Measurements from ENCODE around the gene RHEX.

Gene RHEX

GRCh38 chr1:206101351-206102045 lies 48.5 kb downstream of the RHEX start:
- H3K27me3 ChIP-seq (ENCODE audit: low read depth, low read length) = no peaks in the 10 kb centered on the region

GRCh38 chr1:206102292-206102936 lies 49.4 kb downstream of the RHEX start:
- Histone ChIP-seq H3K9me3 (ENCODE audit: control insufficient read depth in 1 of 2, low read length in 2 of 2) (no peaks in the 10 kb centered on the region), H3K4me3 (ENCODE audit: low read depth in 1 of 2, low read length in 2 of 2) (no peak overlapping the region), H3K36me3 (ENCODE audit: control insufficient read depth in 1 of 2, insufficient read depth in 2 of 2, low read length in 2 of 2) (no peaks in the 10 kb centered on the region), H3K27me3 (ENCODE audit: low read depth, low read length) (no peaks in the 10 kb centered on the region), H3K27ac (ENCODE audit: low read length) (no peak overlapping the region), H3K4me1 (ENCODE audit: control insufficient read depth in 1 of 2, insufficient read depth in 2 of 2, low read length in 2 of 2) (no peaks in the 10 kb centered on the region)

More at GRCh38 chr1:206101351-206102045, 48.5 kb downstream of the RHEX start:
- Histone ChIP-seq H3K4me1 (ENCODE audit: control insufficient read depth in 1 of 2, insufficient read depth in 2 of 2, low read length in 2 of 2) (no peaks in the 10 kb centered on the region), H3K36me3 (ENCODE audit: control insufficient read depth in 1 of 2, insufficient read depth in 2 of 2, low read length in 2 of 2) (no peaks in the 10 kb centered on the region), H3K4me3 (ENCODE audit: low read depth in 1 of 2, low read length in 2 of 2) (no peak overlapping the region), H3K9me3 (ENCODE audit: control insufficient read depth in 1 of 2, low read length in 2 of 2) (no peaks in the 10 kb centered on the region), H3K27ac (ENCODE audit: low read length) (no peak overlapping the region)

- Histone ChIP-seq H3K4me3 (ENCODE audit: low read depth in 1 of 2, low read length in 2 of 2) (no peak overlapping the region), H3K27me3 (ENCODE audit: low read depth, low read length) (no peaks in the 10 kb centered on the region), H3K27ac (ENCODE audit: low read length) (no peak overlapping the region), H3K36me3 (ENCODE audit: control insufficient read depth in 1 of 2, insufficient read depth in 2 of 2, low read length in 2 of 2) (no peaks in the 10 kb centered on the region), H3K4me1 (ENCODE audit: control insufficient read depth in 1 of 2, insufficient read depth in 2 of 2, low read length in 2 of 2) (no peaks in the 10 kb centered on the region), H3K9me3 (ENCODE audit: control insufficient read depth in 1 of 2, low read length in 2 of 2) (no peaks in the 10 kb centered on the region)
These were observed 51.0 kb downstream of the RHEX start for GRCh38 chr1:206103979-206104378.

GRCh38 chr1:206105464-206105995 lies 52.6 kb downstream of the RHEX start:
- Histone ChIP-seq H3K36me3 (ENCODE audit: control insufficient read depth in 1 of 2, insufficient read depth in 2 of 2, low read length in 2 of 2) (no peaks in the 10 kb centered on the region), H3K4me3 (ENCODE audit: low read depth in 1 of 2, low read length in 2 of 2) (no peak overlapping the region), H3K9me3 (ENCODE audit: control insufficient read depth in 1 of 2, low read length in 2 of 2) (no peaks in the 10 kb centered on the region), H3K27ac (ENCODE audit: low read length) (no peak overlapping the region), H3K4me1 (ENCODE audit: control insufficient read depth in 1 of 2, insufficient read depth in 2 of 2, low read length in 2 of 2) (no peaks in the 10 kb centered on the region), H3K27me3 (ENCODE audit: low read depth, low read length) (no peaks in the 10 kb centered on the region)

- no peaks in the 10 kb centered on the region for H3K36me3 ChIP-seq (ENCODE audit: control insufficient read depth in 1 of 2, insufficient read depth in 2 of 2, low read length in 2 of 2)
- H3K27ac ChIP-seq (ENCODE audit: low read length) = no peak overlapping the region
- no peaks in the 10 kb centered on the region for H3K9me3 ChIP-seq (ENCODE audit: control insufficient read depth in 1 of 2, low read length in 2 of 2)
- H3K27me3 ChIP-seq (ENCODE audit: low read depth, low read length) = no peaks in the 10 kb centered on the region
- no peak overlapping the region for H3K4me3 ChIP-seq (ENCODE audit: low read depth in 1 of 2, low read length in 2 of 2)
- no peaks in the 10 kb centered on the region for H3K4me1 ChIP-seq (ENCODE audit: control insufficient read depth in 1 of 2, insufficient read depth in 2 of 2, low read length in 2 of 2)
These were observed 53.6 kb downstream of the RHEX start for GRCh38 chr1:206106328-206107167.

- Histone ChIP-seq H3K36me3 (ENCODE audit: control insufficient read depth in 1 of 2, insufficient read depth in 2 of 2, low read length in 2 of 2) (no peaks in the 10 kb centered on the region), H3K4me3 (ENCODE audit: low read depth in 1 of 2, low read length in 2 of 2) (no peak overlapping the region), H3K27me3 (ENCODE audit: low read depth, low read length) (no peaks in the 10 kb centered on the region), H3K27ac (ENCODE audit: low read length) (no peak overlapping the region), H3K9me3 (ENCODE audit: control insufficient read depth in 1 of 2, low read length in 2 of 2) (no peaks in the 10 kb centered on the region), H3K4me1 (ENCODE audit: control insufficient read depth in 1 of 2, insufficient read depth in 2 of 2, low read length in 2 of 2) (no peaks in the 10 kb centered on the region)
These were observed 54.2 kb downstream of the RHEX start for GRCh38 chr1:206107168-206107544.

GRCh38 chr1:206108635-206109034 lies 55.7 kb downstream of the RHEX start:
- H3K27ac ChIP-seq (ENCODE audit: low read length) = no peak overlapping the region
- H3K36me3 ChIP-seq (ENCODE audit: control insufficient read depth in 1 of 2, insufficient read depth in 2 of 2, low read length in 2 of 2) = no peaks in the 10 kb centered on the region
- H3K27me3 ChIP-seq (ENCODE audit: low read depth, low read length) = no peaks in the 10 kb centered on the region
- no peaks in the 10 kb centered on the region for H3K9me3 ChIP-seq (ENCODE audit: control insufficient read depth in 1 of 2, low read length in 2 of 2)
- H3K4me3 ChIP-seq (ENCODE audit: low read depth in 1 of 2, low read length in 2 of 2) = no peak overlapping the region
- H3K4me1 ChIP-seq (ENCODE audit: control insufficient read depth in 1 of 2, insufficient read depth in 2 of 2, low read length in 2 of 2) = no peaks in the 10 kb centered on the region

GRCh38 chr1:206109718-206110117 lies 56.7 kb downstream of the RHEX start:
- no peaks in the 10 kb centered on the region for H3K9me3 ChIP-seq (ENCODE audit: control insufficient read depth in 1 of 2, low read length in 2 of 2)
- no peaks in the 10 kb centered on the region for H3K4me1 ChIP-seq (ENCODE audit: control insufficient read depth in 1 of 2, insufficient read depth in 2 of 2, low read length in 2 of 2)
- no peaks in the 10 kb centered on the region for H3K36me3 ChIP-seq (ENCODE audit: control insufficient read depth in 1 of 2, insufficient read depth in 2 of 2, low read length in 2 of 2)
- H3K27me3 ChIP-seq (ENCODE audit: low read depth, low read length) = no peaks in the 10 kb centered on the region
- H3K27ac ChIP-seq (ENCODE audit: low read length) = no peak overlapping the region
- H3K4me3 ChIP-seq (ENCODE audit: low read depth in 1 of 2, low read length in 2 of 2) = no peak overlapping the region

- Histone ChIP-seq H3K27me3 (ENCODE audit: low read depth, low read length) (no peaks in the 10 kb centered on the region), H3K4me1 (ENCODE audit: control insufficient read depth in 1 of 2, insufficient read depth in 2 of 2, low read length in 2 of 2) (no peaks in the 10 kb centered on the region), H3K9me3 (ENCODE audit: control insufficient read depth in 1 of 2, low read length in 2 of 2) (no peaks in the 10 kb centered on the region), H3K4me3 (ENCODE audit: low read depth in 1 of 2, low read length in 2 of 2) (no peak overlapping the region), H3K36me3 (ENCODE audit: control insufficient read depth in 1 of 2, insufficient read depth in 2 of 2, low read length in 2 of 2) (no peaks in the 10 kb centered on the region), H3K27ac (ENCODE audit: low read length) (no peak overlapping the region)
These were observed 57.2 kb downstream of the RHEX start for GRCh38 chr1:206110161-206110560.

- Histone ChIP-seq H3K36me3 (ENCODE audit: control insufficient read depth in 1 of 2, insufficient read depth in 2 of 2, low read length in 2 of 2) (no peaks in the 10 kb centered on the region), H3K27me3 (ENCODE audit: low read depth, low read length) (no peaks in the 10 kb centered on the region), H3K4me3 (ENCODE audit: low read depth in 1 of 2, low read length in 2 of 2) (no peak overlapping the region), H3K27ac (ENCODE audit: low read length) (no peak overlapping the region), H3K4me1 (ENCODE audit: control insufficient read depth in 1 of 2, insufficient read depth in 2 of 2, low read length in 2 of 2) (no peaks in the 10 kb centered on the region), H3K9me3 (ENCODE audit: control insufficient read depth in 1 of 2, low read length in 2 of 2) (no peaks in the 10 kb centered on the region)
These were observed 57.8 kb downstream of the RHEX start for GRCh38 chr1:206110820-206111219.

- no peaks in the 10 kb centered on the region for H3K27me3 ChIP-seq (ENCODE audit: low read depth, low read length)
- no peaks in the 10 kb centered on the region for H3K9me3 ChIP-seq (ENCODE audit: control insufficient read depth in 1 of 2, low read length in 2 of 2)
- no peaks in the 10 kb centered on the region for H3K4me1 ChIP-seq (ENCODE audit: control insufficient read depth in 1 of 2, insufficient read depth in 2 of 2, low read length in 2 of 2)
These were observed 58.4 kb downstream of the RHEX start for GRCh38 chr1:206111271-206111927.

More at GRCh38 chr1:206111271-206111927, 58.4 kb downstream of the RHEX start:
- H3K4me3 ChIP-seq (ENCODE audit: low read depth in 1 of 2, low read length in 2 of 2) = no peak overlapping the region
- H3K36me3 ChIP-seq (ENCODE audit: control insufficient read depth in 1 of 2, insufficient read depth in 2 of 2, low read length in 2 of 2) = no peaks in the 10 kb centered on the region
- H3K27ac ChIP-seq (ENCODE audit: low read length) = no peak overlapping the region

Measured in muscle layer of duodenum (tissue), 2 donors.